HG03378 (cell line): ENCODE results near the gene PITRM1.
"Not testable (repeated sequence)": the region's sequence is repeated elsewhere in the genome, so short reads cannot be mapped to it uniquely, and the experiment has no call there.

Experiments used
- ATAC-seq: cut with Tn5 transposase; IDR thresholded peaks from one replicate; pipeline ENCODE4 v1.9.1; 2021; ENCODE audit warnings: mild to moderate bottlenecking, moderate library complexity; ENCODE audit not compliant: unreplicated experiment

Gene PITRM1

GRCh38 chr10:3172446-3173170, at the start of gene PITRM1:
Gene PITRM1 (minus strand): TSS chr10:3172782. CDS start chr10:3172772, 10 bp downstream.
- ATAC-seq, result peak; percentile 98

- ATAC-seq, result no peak
Observed at GRCh38 chr10:3222068-3222467, 49.5 kb upstream of the PITRM1 start.

- ATAC-seq, result not testable (repeated sequence)
Observed at GRCh38 chr10:3221601-3222000, 49.0 kb upstream of the PITRM1 start.

- ATAC-seq, result no peak
Observed at GRCh38 chr10:3220853-3221252, 48.3 kb upstream of the PITRM1 start.

GRCh38 chr10:3219021-3219628, 46.5 kb upstream of the PITRM1 start:
- ATAC-seq, result not testable (repeated sequence)

GRCh38 chr10:3217853-3218252, 45.3 kb upstream of the PITRM1 start:
- ATAC-seq, result no peak

GRCh38 chr10:3217301-3217700, 44.7 kb upstream of the PITRM1 start:
- ATAC-seq, result no peak

- ATAC-seq, result no peak
Observed at GRCh38 chr10:3215153-3215775, 42.7 kb upstream of the PITRM1 start.

GRCh38 chr10:3213758-3214515, 41.4 kb upstream of the PITRM1 start:
- no peak for ATAC-seq

GRCh38 chr10:3213208-3213607, 40.6 kb upstream of the PITRM1 start:
- ATAC-seq, result no peak

GRCh38 chr10:3210251-3210877, 37.8 kb upstream of the PITRM1 start:
- no peak for ATAC-seq

- ATAC-seq, result no peak
Observed at GRCh38 chr10:3208481-3209406, 36.2 kb upstream of the PITRM1 start.

GRCh38 chr10:3207351-3207750, 34.8 kb upstream of the PITRM1 start:
- ATAC-seq, result no peak

GRCh38 chr10:3206511-3207157, 34.1 kb upstream of the PITRM1 start:
- ATAC-seq, result no peak

GRCh38 chr10:3203972-3204371, 31.4 kb upstream of the PITRM1 start:
- no peak for ATAC-seq

- no peak for ATAC-seq
Observed at GRCh38 chr10:3203016-3203811, 30.6 kb upstream of the PITRM1 start.

GRCh38 chr10:3201796-3202195, 29.2 kb upstream of the PITRM1 start:
- ATAC-seq, result no peak

- ATAC-seq, result no peak
Observed at GRCh38 chr10:3199488-3199887, 26.9 kb upstream of the PITRM1 start.

- ATAC-seq, result no peak
Observed at GRCh38 chr10:3198900-3199299, 26.3 kb upstream of the PITRM1 start.
